SJSA1 (cell line): ENCODE data around the gene RTN4. TPM values are rescaled to one million over a fixed set of nuclear protein-coding genes. Genes with fewer than 3 reads are reported as not detected.

Source experiments
- DNase-seq, 2 experiments: peaks; one replicate each; pipeline ENCODE4 v3.0.0-alpha.2; 2015 to 2020; ENCODE audit warnings: low spot score in 2 of 2, low read depth in 1 of 2
- H3K27ac ChIP-seq: fragments of 250-450 bp; sonication (Bioruptor Pico); 2 replicates; pipeline ENCODE4 v1.5.1; 2020; ENCODE audit warnings: mild to moderate bottlenecking, moderate library complexity
- H3K27me3 ChIP-seq: fragments of 250-450 bp; sonication (Bioruptor Pico); replicated peaks from 2 replicates; pipeline ENCODE4 v1.5.1; 2020; ENCODE audit warnings: mild to moderate bottlenecking, moderate library complexity
- H3K36me3 ChIP-seq: fragments of 250-450 bp; sonication (Bioruptor Pico); 2 replicates; pipeline ENCODE4 v1.5.1; 2020; ENCODE audit warnings: mild to moderate bottlenecking
- H3K4me1 ChIP-seq: fragments of 250-450 bp; sonication (Bioruptor Pico); replicated peaks from 2 replicates; pipeline ENCODE4 v1.6.1; 2021; ENCODE audit warnings: mild to moderate bottlenecking
- H3K4me3 ChIP-seq: fragments of 250-450 bp; sonication (Bioruptor Pico); 2 replicates; pipeline ENCODE4 v1.5.1; 2020; ENCODE audit warnings: mild to moderate bottlenecking
- H3K9me3 ChIP-seq: fragments of 250-450 bp; sonication (Bioruptor Pico); replicated peaks from 2 replicates; pipeline ENCODE4 v1.5.1; 2020; ENCODE audit warnings: mild to moderate bottlenecking
- total RNA-seq: library from RNA; depleted of rRNA; stranded (reverse); fragments of >200 nt; shearing (Covaris generic); gene quantifications from 2 replicates; pipeline ENCODE4 v1.2.3, GENCODE V29; 2014; rRNA removed

The RTN4 gene
- total RNA-seq, 1 experiment from 2014 or later, result 209 TPM

DNA sequence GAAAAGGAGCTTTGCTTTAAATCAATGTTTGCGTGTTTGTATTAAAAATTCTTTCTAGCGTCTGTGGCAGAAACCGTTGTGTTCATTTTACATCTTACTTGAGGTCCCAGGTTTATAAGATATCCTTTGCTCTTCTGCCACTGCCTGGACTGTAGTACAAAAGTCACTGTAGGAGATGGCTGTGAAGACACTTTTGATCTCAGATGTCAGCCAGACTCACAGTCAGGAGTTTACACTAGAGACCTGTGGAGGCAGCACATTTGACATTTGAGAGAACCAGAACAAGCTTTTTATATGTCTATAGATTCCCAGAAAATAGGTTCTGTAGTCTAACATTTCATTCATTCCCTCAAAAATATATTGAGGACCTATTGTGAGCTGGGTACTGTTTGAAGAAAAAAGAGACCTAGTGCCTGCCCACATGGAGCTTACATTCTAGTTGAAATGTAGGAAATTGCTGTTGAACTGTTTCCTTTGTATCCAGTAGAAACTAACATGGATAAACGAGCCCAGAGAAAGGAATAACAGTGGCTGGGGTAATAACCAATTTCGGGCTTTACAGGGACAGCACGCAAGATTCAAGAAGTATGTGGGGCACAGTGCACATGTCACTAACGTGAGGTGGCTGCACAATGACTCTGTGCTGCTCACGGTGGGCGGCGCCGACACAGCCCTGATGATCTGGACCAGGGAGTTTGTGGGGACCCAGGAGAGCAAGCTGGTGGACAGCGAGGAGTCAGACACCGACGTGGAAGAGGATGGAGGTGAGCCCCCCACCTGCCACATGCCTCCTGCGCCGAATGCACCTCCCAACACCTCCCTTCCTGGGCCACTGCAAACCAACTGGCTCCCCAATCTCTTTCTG, 122.3 kb downstream of the RTN4 start:
- no peaks in the 10 kb centered on the region; the same call in 1 of the 2 replicates for H3K9me3 ChIP-seq
- no peaks in the 10 kb centered on the region for H3K27me3 ChIP-seq
- no peak for DNase-seq
- no peaks in the 10 kb centered on the region for H3K4me1 ChIP-seq
- no peaks in the 10 kb centered on the region for H3K36me3 ChIP-seq
- no peak overlapping the region for H3K4me3 ChIP-seq
- H3K27ac ChIP-seq, result no peak overlapping the region

DNA sequence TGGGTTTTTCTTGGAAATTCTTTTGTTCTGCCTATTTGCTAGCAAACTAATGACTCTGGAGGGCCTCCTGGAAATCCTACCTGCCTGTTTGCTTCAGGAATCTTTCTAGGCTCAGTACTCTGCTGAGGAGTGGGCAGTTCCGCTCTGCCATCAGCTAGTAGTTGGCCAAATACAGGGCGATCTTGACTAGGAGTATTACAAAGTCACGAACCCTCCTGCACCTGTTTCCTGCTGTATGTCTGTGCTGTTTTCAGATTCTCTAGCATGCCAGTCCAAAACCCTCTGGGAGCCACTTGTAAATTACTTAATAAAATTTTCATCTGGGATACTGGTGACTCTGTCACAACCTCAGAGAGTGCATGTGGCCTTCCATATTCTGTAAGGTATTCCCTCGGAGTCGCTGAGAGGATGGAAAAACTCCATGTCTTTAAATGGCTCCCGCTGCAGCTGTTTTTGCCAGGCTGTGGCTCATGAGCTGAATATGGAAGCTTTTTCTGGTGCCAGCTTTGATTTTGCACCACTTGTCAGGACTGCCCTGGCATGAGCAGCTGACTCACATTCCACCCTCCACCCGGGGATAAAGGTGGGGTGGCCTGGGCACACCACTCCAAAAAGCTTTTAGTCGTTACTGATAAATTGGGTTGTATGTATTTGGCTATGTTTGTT, 123.0 kb downstream of the RTN4 start:
- no peak for DNase-seq

DNA sequence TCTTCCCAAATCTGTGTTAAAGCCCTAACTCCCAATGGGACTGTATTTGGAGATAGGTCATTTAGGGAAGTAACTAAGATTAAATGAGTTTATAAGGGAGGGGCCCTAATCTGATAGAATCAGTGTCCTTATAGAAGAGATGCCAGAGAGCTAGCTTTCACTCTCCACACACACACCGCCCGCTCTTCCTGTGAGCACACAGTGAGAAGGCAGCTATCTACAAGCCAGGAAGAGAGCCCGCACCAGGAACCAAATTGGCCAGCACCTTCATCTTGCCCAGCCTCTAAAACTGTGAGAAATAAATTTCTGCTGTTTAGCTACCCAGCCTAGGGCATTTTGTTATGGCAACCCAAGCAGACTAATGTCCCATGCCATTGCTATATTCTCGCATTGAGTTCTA, 125.2 kb downstream of the RTN4 start:
- H3K9me3 ChIP-seq, result no peaks in the 10 kb centered on the region
- H3K27ac ChIP-seq, result no peak overlapping the region
- H3K4me1 ChIP-seq, result no peaks in the 10 kb centered on the region
- no peaks in the 10 kb centered on the region for H3K27me3 ChIP-seq
- no peaks in the 10 kb centered on the region for H3K36me3 ChIP-seq
- DNase-seq, result no peak
- H3K4me3 ChIP-seq, result no peak overlapping the region

More for the DNA sequence above, 123.0 kb downstream of the RTN4 start:
- Histone ChIP-seq H3K4me1 (no peaks in the 10 kb centered on the region), H3K36me3 (no peaks in the 10 kb centered on the region), H3K9me3 (no peaks in the 10 kb centered on the region; the same call in 1 of the 2 replicates), H3K27me3 (no peaks in the 10 kb centered on the region), H3K27ac (no peak overlapping the region), H3K4me3 (no peak overlapping the region)

DNA sequence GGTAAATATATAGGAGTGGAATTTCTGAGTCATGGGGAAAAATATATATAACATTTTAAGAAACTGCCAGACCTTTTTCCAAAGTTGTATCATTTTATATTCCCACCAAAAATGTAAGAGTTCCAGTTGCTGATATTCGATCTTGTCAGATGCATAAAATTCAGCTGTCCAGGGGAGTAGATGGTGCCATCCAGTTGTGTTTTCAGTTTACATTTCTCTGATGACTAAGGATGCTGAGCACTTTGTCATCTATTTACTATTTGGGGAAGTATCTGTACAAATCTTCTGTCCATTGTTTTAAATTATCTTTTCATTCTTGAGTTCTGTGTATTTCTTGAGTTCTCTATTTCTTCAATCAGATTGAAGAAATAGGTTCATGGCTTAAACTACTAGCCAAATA, 126.1 kb downstream of the RTN4 start:
- no peaks in the 10 kb centered on the region for H3K36me3 ChIP-seq
- no peak overlapping the region for H3K27ac ChIP-seq
- H3K27me3 ChIP-seq, result no peaks in the 10 kb centered on the region
- no peak overlapping the region for H3K4me3 ChIP-seq
- H3K4me1 ChIP-seq, result no peaks in the 10 kb centered on the region
- no peak for DNase-seq
- no peaks in the 10 kb centered on the region for H3K9me3 ChIP-seq

Other genes with a start within 250 kb of the RTN4 start
- 6.6 and 15.9 TPM in 2 replicates for gene CLHC1, start 181.8 kb upstream of the RTN4 start, total RNA-seq
- gene RPS27A, start 182.2 kb upstream of the RTN4 start, total RNA-seq, result 1,776 and 2,070 TPM in 2 replicates
- gene MTIF2, start 218.8 kb upstream of the RTN4 start, total RNA-seq, result 35.0 and 50.5 TPM in 2 replicates